GM10847 (cell line): ENCODE results near the gene KLK12.

Source experiments
- POLR2A ChIP-seq: IDR thresholded peaks from 2 replicates; pipeline ENCODE4 v1.6.1; 2011; ENCODE audit not compliant: insufficient read length; ENCODE audit errors: extremely low read depth

The KLK12 gene

DNA sequence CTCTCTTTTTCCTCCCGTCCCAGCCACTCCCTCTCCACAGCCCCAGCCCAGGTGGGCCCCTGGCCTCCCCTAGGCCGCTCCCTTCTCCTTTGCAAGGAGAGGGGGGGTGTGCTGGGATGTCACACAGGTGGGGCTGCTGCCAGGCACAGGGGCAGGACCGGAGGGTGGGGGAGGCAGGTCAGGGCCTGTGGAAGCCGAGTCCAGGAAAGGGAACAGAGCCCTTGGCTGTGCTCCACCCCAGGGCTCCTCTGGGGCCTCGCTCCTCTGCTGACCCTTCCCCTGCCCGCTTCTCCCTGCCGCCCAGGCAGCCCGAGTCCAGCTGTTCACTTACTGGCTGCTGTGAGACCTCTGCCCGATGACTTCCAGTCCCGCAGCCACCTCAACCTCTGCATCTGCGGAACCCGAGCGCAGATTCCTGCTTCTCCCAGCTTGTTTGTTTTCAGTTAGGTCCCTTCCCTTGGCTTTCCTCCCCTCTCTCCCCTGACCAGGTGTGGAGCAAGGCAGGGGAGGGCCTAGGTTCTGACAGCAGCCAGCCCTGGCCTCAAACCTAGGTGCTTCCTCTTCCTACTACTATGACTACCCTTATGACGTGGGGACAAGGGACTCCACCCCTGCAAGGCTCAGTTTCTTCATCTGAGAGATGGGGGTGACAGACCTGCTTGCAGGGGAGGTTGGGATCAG lies 7.5 kb downstream of the KLK12 start:
- TF ChIP-seq POLR2A: no peak

DNA sequence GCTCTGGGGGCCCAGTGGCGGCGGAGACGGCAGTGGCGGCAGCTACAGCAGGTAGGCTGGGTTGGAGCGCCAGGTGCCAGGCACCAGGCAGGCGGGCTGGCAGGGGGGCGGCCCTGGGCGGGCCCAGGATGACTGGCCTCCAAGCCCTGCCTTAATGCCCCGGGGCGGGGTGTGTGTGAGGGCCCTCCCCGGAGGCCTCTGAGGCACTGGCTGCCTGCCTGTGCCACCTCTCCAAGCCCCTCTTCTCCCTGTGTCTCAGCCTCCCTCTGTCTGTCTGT lies 8.3 kb downstream of the KLK12 start, which contains the start of gene KLK11:
Gene KLK11, minus strand, starts transcription at position 63 of the 278 bp plus-strand sequence. CDS start 985 bp downstream, outside the sequence.
- TF ChIP-seq POLR2A: no peak

GRCh38 chr19:51025809-51026553 lies 8.8 kb downstream of the KLK12 start:
- TF ChIP-seq POLR2A: no peak

DNA sequence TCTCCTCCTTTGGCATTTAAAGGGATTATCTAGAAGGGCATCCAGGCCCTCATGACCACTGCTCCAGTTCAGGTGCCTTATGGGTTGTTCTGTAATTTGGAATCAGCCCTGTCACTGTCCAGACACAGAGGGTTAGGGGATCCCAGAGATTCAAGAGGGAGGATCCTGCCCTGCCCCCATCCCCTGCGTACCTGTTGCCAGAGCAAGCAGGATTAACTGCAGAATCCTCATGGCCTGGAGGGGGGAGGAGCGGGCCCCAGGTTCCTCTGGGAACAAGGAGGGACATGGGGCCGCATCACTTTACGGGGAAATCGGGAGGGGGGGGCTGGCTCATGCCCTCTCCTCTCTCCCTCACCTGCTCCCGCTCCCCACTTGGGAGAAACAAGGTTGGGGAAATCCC lies 9.4 kb downstream of the KLK12 start:
- no peak for TF ChIP-seq POLR2A

DNA sequence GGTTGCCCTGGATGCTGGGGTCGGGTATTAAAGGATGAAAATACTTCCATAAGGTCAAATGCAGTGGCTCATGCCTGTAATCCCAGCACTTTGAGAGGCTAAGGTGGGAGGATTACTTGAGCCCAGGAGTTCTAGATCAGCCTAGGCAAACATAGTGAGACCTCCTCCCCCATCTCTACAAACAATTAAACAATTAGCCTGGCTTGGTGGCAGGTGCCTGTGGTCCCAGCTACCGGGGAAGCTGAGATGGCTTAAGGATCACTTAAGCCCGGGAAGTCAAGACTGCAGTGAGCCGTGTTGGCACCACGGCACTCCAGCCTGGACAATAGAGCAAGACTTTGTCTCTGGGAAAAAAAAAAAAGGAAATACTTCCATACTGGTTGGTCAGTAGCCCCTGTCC lies 9.9 kb downstream of the KLK12 start:
- no peak for TF ChIP-seq POLR2A

DNA sequence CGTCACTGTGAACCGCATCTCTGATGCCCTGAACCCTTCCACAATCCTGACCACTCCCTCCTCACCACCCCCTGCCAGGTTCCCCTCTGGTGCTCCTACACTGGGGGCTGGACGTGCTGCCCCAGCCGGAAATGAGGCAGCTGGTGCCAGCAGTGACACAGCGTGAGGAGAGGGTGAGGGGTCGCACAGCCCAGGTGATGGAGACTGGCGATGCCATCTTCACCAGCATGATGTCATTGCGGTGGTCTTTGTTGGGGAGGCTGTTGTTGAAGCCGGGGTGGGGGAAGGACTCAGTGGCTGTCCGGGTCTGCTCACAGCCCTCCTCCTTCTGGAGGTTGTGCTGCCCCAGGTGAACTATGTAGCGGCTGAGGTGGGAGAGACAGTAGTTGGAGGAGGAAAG lies 10.9 kb downstream of the KLK12 start:
- no peak for TF ChIP-seq POLR2A

- TF ChIP-seq POLR2A: no peak
These were observed 12.3 kb downstream of the KLK12 start for GRCh38 chr19:51022526-51022925.

DNA sequence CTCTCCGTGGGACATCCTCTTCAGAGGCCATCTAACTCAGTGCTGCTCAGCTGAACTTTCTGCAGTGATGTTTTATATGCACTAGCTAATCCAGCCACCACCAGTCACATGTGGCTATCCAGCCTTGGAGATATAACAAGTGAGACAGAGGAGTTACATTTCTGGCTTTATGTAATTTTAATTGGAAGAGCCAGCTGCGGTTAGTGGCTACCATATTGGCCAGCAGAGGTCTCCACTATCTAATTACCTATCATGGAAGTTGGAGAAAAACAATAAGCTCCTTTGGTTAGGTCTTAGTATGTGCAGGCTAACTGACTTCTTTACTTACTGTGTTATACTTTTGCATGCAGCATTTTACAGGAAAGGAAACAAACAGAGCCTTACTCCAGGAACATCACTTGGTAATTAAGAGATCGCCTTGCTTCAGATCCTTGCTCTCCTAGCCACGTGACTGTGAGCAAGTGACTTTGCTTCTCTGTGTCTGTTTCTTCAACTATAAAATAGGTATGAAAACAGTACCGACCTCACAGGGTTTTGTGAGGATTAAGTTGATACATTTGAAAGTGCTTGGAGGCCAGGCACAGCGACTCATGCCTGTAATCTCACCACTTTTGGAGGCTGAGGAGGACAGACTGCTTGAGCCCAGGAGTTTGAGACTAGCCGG lies 13.7 kb downstream of the KLK12 start:
- TF ChIP-seq POLR2A: no peak

- no peak for TF ChIP-seq POLR2A
These were observed 15.3 kb downstream of the KLK12 start, which contains the start of gene KLK10 for GRCh38 chr19:51019544-51019925. KLK10 (minus strand) TSS chr19:51019709; CDS start chr19:51019130, 579 bp downstream.

DNA sequence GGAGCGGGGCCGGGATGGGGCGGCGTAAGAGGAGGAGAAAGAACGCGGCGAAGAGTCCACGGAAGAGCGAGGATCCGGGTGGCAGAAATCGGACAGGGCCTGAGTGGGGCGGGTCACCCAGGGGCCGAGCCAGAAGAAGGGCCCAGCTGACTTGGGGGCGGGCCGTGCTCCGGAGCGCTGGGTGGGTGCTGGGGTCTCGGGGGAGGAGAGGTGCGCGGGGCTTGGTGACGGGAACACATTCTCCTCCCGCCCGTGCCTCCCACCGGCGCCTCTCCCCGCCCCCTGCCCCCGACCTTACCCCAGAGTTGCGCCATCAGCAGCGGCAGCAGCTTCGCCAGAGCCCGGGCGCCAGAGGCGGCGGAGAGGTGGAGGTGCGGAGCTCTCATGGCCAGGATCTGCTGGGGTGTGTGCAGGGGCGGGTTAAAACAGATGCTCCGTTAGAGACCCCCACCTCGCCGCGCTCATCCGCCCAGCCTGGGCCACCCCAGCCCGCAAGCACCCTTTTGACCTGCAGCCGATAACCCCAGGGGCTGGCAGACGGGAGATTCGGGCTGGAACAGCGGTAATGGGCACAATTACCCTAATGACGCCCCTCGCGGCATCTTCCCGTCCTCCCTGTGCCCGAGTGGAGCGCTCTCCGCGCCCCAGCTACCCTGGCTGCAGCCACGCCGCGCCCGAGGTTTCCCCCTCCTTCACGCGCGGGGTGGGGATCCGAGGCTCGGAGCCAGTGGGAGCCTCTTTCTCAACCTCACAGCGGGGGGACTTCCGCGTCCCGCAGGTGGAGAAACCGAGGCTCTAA lies 15.9 kb downstream of the KLK12 start:
- TF ChIP-seq POLR2A: no peak

DNA sequence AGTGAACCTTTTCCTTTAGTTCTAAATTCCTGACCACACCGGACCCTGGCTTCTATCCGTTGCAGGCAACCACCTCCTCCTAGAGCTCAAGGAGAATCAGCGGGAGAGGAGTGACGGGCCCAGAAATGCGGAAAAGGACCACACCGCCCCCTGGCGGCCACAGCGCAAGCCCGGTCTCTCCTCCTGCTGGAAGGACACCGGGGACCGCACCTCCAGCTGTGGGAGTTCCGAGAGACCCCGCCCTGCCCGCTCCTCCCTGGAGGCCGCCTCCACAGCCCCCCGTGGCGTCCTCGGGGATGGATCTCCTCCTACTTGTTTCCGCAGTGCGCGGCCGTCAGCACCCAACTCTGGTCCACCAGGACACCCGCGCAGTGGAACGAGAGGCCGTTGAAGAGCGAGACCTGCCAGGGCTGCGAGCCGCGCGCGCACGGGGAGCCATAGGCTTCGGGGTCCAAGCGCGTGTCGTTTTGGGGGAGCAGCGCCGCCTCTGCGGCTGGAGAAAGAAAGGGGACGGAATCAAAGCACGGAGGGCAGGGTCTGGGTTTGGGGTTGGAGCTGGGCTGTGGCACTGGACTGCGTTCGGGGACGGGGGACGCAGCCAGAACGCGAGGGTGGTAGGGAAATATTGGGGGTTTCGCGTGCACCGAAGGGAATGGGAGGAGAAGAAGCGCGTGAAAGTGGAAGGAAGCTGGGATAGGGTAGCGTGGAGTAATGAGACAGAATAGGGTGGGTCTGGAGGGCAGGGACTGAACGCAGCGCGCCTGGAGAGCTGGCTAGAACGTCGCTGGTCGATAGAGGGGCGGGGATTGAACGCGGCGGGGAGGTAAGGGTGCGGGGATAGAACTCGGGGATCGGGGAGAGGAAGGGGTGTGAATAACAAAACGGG lies 17.8 kb downstream of the KLK12 start:
- TF ChIP-seq POLR2A: no peak

- TF ChIP-seq POLR2A: no peak
These were observed 19.0 kb downstream of the KLK12 start for GRCh38 chr19:51015691-51016267.

DNA sequence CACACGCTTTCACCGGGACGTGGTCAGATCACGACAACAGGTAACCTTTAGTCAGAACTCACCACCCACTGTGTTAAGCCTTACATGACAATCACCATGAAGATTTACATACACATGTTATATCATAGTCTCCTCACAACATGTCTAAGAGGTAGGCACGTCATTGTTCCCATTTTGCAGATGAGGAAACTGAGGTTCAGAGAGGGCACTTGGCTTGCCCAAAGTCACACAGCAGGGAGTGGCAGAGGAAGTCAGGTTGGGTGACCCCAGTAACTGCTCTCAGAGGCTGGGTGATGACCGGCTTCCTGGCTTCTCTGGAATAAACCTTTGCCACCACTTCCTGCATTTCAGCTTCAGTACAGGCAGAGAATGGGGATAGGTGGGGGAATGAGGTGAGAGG lies 20.6 kb downstream of the KLK12 start:
- no peak for TF ChIP-seq POLR2A

DNA sequence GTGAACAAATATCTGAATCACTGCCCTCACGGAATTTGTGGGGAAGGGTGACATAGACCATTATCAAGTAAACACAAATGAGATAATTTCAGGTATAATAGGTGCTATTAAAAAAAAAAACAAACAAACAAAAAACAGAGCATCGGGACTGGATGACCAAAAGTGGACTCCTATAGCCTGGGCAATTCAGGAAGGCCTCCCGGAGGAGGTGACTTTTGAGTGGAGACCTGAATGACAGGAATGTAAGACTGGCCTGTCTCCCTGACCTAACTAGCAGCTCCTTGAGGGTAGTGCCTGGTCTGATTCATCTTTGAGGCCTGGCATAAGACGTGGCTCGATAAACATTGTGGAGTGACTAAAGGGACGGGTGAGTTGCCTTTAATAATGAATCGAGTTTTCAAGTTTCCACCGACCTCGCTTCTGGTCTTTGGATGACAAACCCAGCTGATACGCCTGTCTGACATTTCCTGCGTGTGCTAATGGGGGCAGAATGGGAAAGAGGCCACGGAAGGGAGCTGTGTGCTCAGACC lies 22.1 kb downstream of the KLK12 start:
- no peak for TF ChIP-seq POLR2A
